GM21515 (cell line): ENCODE results near the gene GRID1.
A peak's percentile ranks its signal among the peaks of the same experiment; 100 is the strongest.
"Not testable (repeated sequence)": the region's sequence is repeated elsewhere in the genome, so short reads cannot be mapped to it uniquely, and the experiment has no call there.

Experiments used
- ATAC-seq: cut with Tn5 transposase; IDR thresholded peaks from one replicate; pipeline ENCODE4 v1.9.1; 2021; ENCODE audit not compliant: unreplicated experiment

The GRID1 gene

GRCh38 chr10:86177537-86178155, 188.9 kb downstream of the GRID1 start:
- no peak for ATAC-seq

- no peak for ATAC-seq
These were observed 189.6 kb downstream of the GRID1 start for GRCh38 chr10:86176850-86177536.

GRCh38 chr10:86175476-86175875, 191.1 kb downstream of the GRID1 start:
- ATAC-seq: not testable (repeated sequence)

GRCh38 chr10:86172301-86172700, 194.3 kb downstream of the GRID1 start:
- ATAC-seq: no peak

- peak; percentile 61 for ATAC-seq
These were observed 196.1 kb downstream of the GRID1 start for GRCh38 chr10:86170255-86171108.

GRCh38 chr10:86169506-86170254, 196.9 kb downstream of the GRID1 start:
- ATAC-seq: no peak

- ATAC-seq: no peak
These were observed 197.5 kb downstream of the GRID1 start for GRCh38 chr10:86169066-86169465.

GRCh38 chr10:86168256-86168655, 198.3 kb downstream of the GRID1 start:
- no peak for ATAC-seq

GRCh38 chr10:86167762-86168128, 198.8 kb downstream of the GRID1 start:
- ATAC-seq: no peak

- no peak for ATAC-seq
These were observed 199.4 kb downstream of the GRID1 start for GRCh38 chr10:86167121-86167761.

GRCh38 chr10:86165666-86166065, 200.9 kb downstream of the GRID1 start:
- ATAC-seq: no peak

- no peak for ATAC-seq
These were observed 201.5 kb downstream of the GRID1 start for GRCh38 chr10:86164960-86165630.

GRCh38 chr10:86164174-86164774, 202.3 kb downstream of the GRID1 start:
- ATAC-seq: no peak

- no peak for ATAC-seq
These were observed 202.9 kb downstream of the GRID1 start for GRCh38 chr10:86163522-86164173.

- ATAC-seq: no peak
These were observed 203.7 kb downstream of the GRID1 start for GRCh38 chr10:86162696-86163400.

- ATAC-seq: no peak
These were observed 204.6 kb downstream of the GRID1 start for GRCh38 chr10:86162036-86162435.

GRCh38 chr10:86160890-86161585, 205.6 kb downstream of the GRID1 start:
- no peak for ATAC-seq

GRCh38 chr10:86159797-86160196, 206.8 kb downstream of the GRID1 start:
- no peak for ATAC-seq
